ENCODE measurements around the gene WDR3. TPM values are rescaled to one million over a fixed set of nuclear protein-coding genes. Genes with fewer than 3 reads are reported as not detected.

Gene WDR3
- total RNA-seq, 1 experiment from 2014 or later, result 70.5 TPM

DNA sequence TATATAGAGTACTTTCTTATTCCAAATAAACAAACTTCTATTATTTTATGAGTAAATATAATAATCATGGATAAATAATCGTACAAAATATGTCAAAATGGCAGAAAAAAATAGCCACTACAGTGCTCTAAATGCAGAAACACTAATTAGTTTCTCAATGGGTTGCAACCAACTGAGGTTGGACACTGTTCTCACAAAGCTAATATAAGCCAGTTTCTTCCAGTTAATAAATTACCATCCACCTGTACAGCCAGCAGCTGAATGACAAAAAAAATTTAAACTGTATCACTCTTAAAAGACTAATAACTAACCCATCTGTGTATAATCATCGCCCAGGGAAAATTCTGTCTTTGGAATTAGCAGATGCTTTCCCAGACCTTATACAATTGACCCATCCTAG is 37.0 kb upstream of the WDR3 start:
- Histone ChIP-seq H3K9me3 (ENCODE audit: control insufficient read depth in 1 of 2, insufficient read depth in 1 of 2, low read depth in 1 of 2, low read length in 2 of 2) (no peaks in the 10 kb centered on the region), H3K79me2 (ENCODE audit: insufficient read depth, low read length) (no peaks in the 10 kb centered on the region), H2AFZ (ENCODE audit: low read depth, low read length, poor library complexity, severe bottlenecking) (no peak overlapping the region), H3K9ac (ENCODE audit: low read length) (no peak overlapping the region), H3K36me3 (ENCODE audit: control insufficient read depth in 1 of 2, insufficient read depth in 2 of 2, low read length in 2 of 2) (peaks cover 0 to 6% of the 10 kb centered on the region in 2 experiments; a peak in 2 of 4 replicates), H3K4me3 (replicated peaks in 1 of 2; ENCODE audit: low read depth in 1 of 2, low read length in 2 of 2) (no peak overlapping the region), H3K27me3 (ENCODE audit: insufficient read depth, low read length) (no peaks in the 10 kb centered on the region), H3K4me1 (ENCODE audit: control insufficient read depth in 1 of 2, insufficient read depth in 2 of 2, low read length in 2 of 2) (no peaks in the 10 kb centered on the region), H3K9me2 (ENCODE audit: insufficient read depth) (no peaks in the 10 kb centered on the region), H3K27ac (ENCODE audit: low read depth, low read length) (no peak overlapping the region), H3K4me2 (ENCODE audit: low read length) (no peak overlapping the region), H4K20me1 (ENCODE audit: insufficient read depth) (no peaks in the 10 kb centered on the region)
- intact Hi-C loops (cut with micrococcal nuclease), result loop anchor here (5.0 to 10.0 kb wide), 2 partner anchors 355 to 828 kb away; partner anchors contain the start of gene TTF2
- BruUV-seq (replicated peaks), result no TSS peak
- POLR2A ChIA-PET, result no interaction called here
- CTCF ChIA-PET, result no interaction called here
- RAD21 ChIA-PET (ENCODE audit: low non-redundant PET in 1 of 2, low total read pairs in 2 of 2, uncharacterized antibody in 2 of 2, unreplicated experiment in 2 of 2), result no interaction called here
- ATAC-seq, result no peak
- TF ChIP-seq ZNF274 (IDR thresholded peaks at IDR 0.05; ENCODE audit: low read depth, low read length), result no peak
- TF ChIP-seq, protein P1, sequence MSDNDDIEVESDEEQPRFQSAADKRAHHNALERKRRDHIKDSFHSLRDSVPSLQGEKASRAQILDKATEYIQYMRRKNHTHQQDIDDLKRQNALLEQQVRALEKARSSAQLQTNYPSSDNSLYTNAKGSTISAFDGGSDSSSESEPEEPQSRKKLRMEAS (IDR thresholded peaks at IDR 0.05), result no peak
- no peak for TF ChIP-seq YY1 (IDR thresholded peaks at IDR 0.05; ENCODE audit: extremely low read depth, insufficient replicate concordance, low read depth, low read length)
- TF ChIP-seq JUND (IDR thresholded peaks at IDR 0.05), result no peak
- TF ChIP-seq SP1 (IDR thresholded peaks at IDR 0.05; ENCODE audit: low read depth), result no peak
- no peak for DNase-seq (ENCODE audit: low read depth, low spot score)

- Histone ChIP-seq H3K9ac (ENCODE audit: low read length) (no peak overlapping the region), H3K9me3 (ENCODE audit: control insufficient read depth in 1 of 2, insufficient read depth in 1 of 2, low read depth in 1 of 2, low read length in 2 of 2) (no peaks in the 10 kb centered on the region), H3K4me1 (ENCODE audit: control insufficient read depth in 1 of 2, insufficient read depth in 2 of 2, low read length in 2 of 2) (no peaks in the 10 kb centered on the region), H2AFZ (ENCODE audit: low read depth, low read length, poor library complexity, severe bottlenecking) (no peak overlapping the region), H4K20me1 (ENCODE audit: insufficient read depth) (no peaks in the 10 kb centered on the region), H3K36me3 (ENCODE audit: control insufficient read depth in 1 of 2, insufficient read depth in 2 of 2, low read length in 2 of 2) (peaks cover 0 to 11% of the 10 kb centered on the region in 2 experiments; a peak in 2 of 4 replicates), H3K9me2 (ENCODE audit: insufficient read depth) (no peaks in the 10 kb centered on the region), H3K4me3 (replicated peaks in 1 of 2; ENCODE audit: low read depth in 1 of 2, low read length in 2 of 2) (no peak overlapping the region), H3K79me2 (ENCODE audit: insufficient read depth, low read length) (no peaks in the 10 kb centered on the region), H3K27ac (ENCODE audit: low read depth, low read length) (no peak overlapping the region), H3K27me3 (ENCODE audit: insufficient read depth, low read length) (no peaks in the 10 kb centered on the region), H3K4me2 (ENCODE audit: low read length) (no peak overlapping the region)
- ATAC-seq (no peak), DNase-seq (ENCODE audit: low read depth, low spot score) (no peak)
- ChIA-PET RAD21 (ENCODE audit: low non-redundant PET in 1 of 2, low total read pairs in 2 of 2, uncharacterized antibody in 2 of 2, unreplicated experiment in 2 of 2) (no interaction called here), CTCF (interaction anchor here (2.2 to 3.6 kb wide), 2 partner anchors 136 to 140 kb away, joined by 7 to 13 read pairs; no protein-coding TSS in a partner anchor), POLR2A (no interaction called here)
- intact Hi-C loops (cut with micrococcal nuclease), result loop anchor here (2.0 to 10.0 kb wide), 3 partner anchors 357 to 829 kb away; partner anchors contain the start of gene TTF2
- no TSS peak for BruUV-seq (replicated peaks)
- no peak for TF ChIP-seq ZBTB33 (IDR thresholded peaks at IDR 0.05; ENCODE audit: extremely low read depth, insufficient replicate concordance, low read length)
- no peak for TF ChIP-seq ZFX (IDR thresholded peaks at IDR 0.05)
- no peak for TF ChIP-seq CEBPB (IDR thresholded peaks at IDR 0.05; ENCODE audit: low read depth)
- no peak for TF ChIP-seq POLR2AphosphoS5 (IDR thresholded peaks at IDR 0.05; ENCODE audit: low read depth, low read length)
- TF ChIP-seq ZNF274 (IDR thresholded peaks at IDR 0.05; ENCODE audit: low read depth, low read length), result no peak
- no peak for TF ChIP-seq SP1 (IDR thresholded peaks at IDR 0.05; ENCODE audit: low read depth)
- no peak for TF ChIP-seq EGR1 (IDR thresholded peaks at IDR 0.05; ENCODE audit: low read depth)
- no peak for TF ChIP-seq TCF7L2 (IDR thresholded peaks at IDR 0.05; ENCODE audit: borderline replicate concordance, extremely low read depth, insufficient read depth, insufficient read length)
- no peak for TF ChIP-seq JUND (IDR thresholded peaks at IDR 0.05)
- TF ChIP-seq FOSL1 (IDR thresholded peaks at IDR 0.05; ENCODE audit: low read depth), result no peak
- TF ChIP-seq ELF1 (IDR thresholded peaks at IDR 0.05; ENCODE audit: borderline replicate concordance, low read depth), result no peak
- no peak for TF ChIP-seq SRF (IDR thresholded peaks at IDR 0.05; ENCODE audit: low read depth)
- no peak for TF ChIP-seq CTCF (IDR thresholded peaks at IDR 0.05 in 2 of 3, conservative IDR thresholded peaks at IDR 0.05 in 1 of 3; ENCODE audit: borderline replicate concordance in 1 of 3, insufficient read depth in 1 of 3, low read depth in 2 of 3, low read length in 2 of 3)
- TF ChIP-seq, protein P1 (IDR thresholded peaks at IDR 0.05), result no peak
- no peak for TF ChIP-seq POLR2A (IDR thresholded peaks at IDR 0.05; ENCODE audit: borderline replicate concordance, extremely low read depth, insufficient read depth, insufficient read length)
- no peak for TF ChIP-seq EZH2phosphoT487 (IDR thresholded peaks at IDR 0.05; ENCODE audit: borderline replicate concordance)
These were observed 35.5 kb upstream of the WDR3 start for GRCh38 chr1:117894078-117894477.
